Natural killer cell treated with Interleukin-12 subunit alpha and Interleukin-12 subunit beta and Interleukin-15 and Interleukin-18, amount 100 ng/mL, for 72 hours (primary cell): ENCODE measurements around the gene RHBG. TPM values are rescaled to one million over a fixed set of nuclear protein-coding genes. Genes with fewer than 3 reads are reported as not detected.

ENCODE experiments used
- ATAC-seq, 2 donors: fragments of 150-1000 bp; cut with Tn5 transposase in 1 of 2; sonication (Bioruptor Pico), chemical (Tn5 transposase) in 1 of 2; 2 replicates each; pipeline ENCODE4 v1.10.0; 2021
- DNase-seq: peaks from one replicate; pipeline ENCODE4 v3.0.0; 2022; ENCODE audit warnings: low spot score
- H3K27ac Mint-ChIP-seq, 2 donors: 1 replicate in 1 of 2; 2 replicates in 1 of 2; pipeline ENCODE4 v1.8.0; 2022; ENCODE audit warnings: mixed read lengths in 2 of 2, mild to moderate bottlenecking in 1 of 2, moderate library complexity in 1 of 2
- H3K27me3 Mint-ChIP-seq, 2 donors: 1 replicate in 1 of 2; 2 replicates in 1 of 2; pipeline ENCODE4 v1.8.0; 2022; ENCODE audit warnings: mixed read lengths in 2 of 2
- H3K36me3 Mint-ChIP-seq: one replicate; pipeline ENCODE4 v1.8.0; 2022; ENCODE audit warnings: mixed read lengths
- H3K4me1 Mint-ChIP-seq, 2 donors: 1 replicate in 1 of 2; 2 replicates in 1 of 2; pipeline ENCODE4 v1.8.0; 2022; ENCODE audit warnings: low read depth in 2 of 2, mixed read lengths in 2 of 2, mild to moderate bottlenecking in 1 of 2
- H3K4me3 Mint-ChIP-seq: one replicate; pipeline ENCODE4 v1.8.0; 2022; ENCODE audit warnings: mixed read lengths
- H3K9me3 Mint-ChIP-seq: 2 replicates; pipeline ENCODE4 v1.8.0; 2022; ENCODE audit warnings: mixed read lengths
- total RNA-seq, 2 donors: library from RNA; stranded (reverse); gene quantifications; one replicate each; pipeline ENCODE4 v1.2.3, GENCODE V29; 2022

The RHBG gene
- total RNA-seq, 2 donors from 2014 or later: not detected

DNA sequence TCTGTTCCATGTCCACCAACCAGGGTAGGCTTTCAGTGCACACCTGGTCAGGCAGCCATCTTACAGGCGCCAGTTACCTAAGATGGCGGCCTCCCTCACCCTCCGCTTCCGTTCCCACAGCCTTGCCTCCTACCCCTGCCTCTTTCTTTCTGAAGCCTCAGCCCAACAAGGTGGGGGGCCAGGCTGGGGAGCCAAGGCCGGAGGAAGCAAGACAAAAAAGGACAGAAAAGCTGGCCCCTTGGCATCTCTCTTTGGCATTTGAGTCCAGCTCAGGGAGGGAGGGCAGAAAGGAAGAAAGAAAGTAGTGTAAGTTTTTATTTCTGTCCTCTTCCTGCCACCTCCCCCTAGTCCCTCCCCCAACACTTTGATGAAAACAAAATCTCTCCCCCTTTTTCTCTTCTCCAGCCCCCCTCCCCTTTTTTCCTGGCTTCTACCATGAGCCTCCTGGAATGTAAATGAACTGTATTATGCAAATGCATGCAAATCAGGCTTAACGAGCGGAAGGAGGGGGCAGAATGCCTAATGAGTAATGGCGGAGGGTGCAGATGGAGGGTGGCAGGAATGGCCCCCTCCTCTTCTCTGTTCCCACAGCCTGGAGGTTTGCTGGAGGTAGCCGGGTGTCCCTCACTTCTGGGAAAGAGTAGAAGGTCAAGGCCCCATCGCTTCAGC lies 43.8 kb downstream of the RHBG start:
- ATAC-seq (no peak), DNase-seq (no peak)
- no peaks in the 10 kb centered on the region for H3K9me3 Mint-ChIP-seq
- no peaks in the 10 kb centered on the region for H3K36me3 Mint-ChIP-seq
- H3K27ac Mint-ChIP-seq: no peak overlapping the region
- no peak overlapping the region for H3K4me3 Mint-ChIP-seq
- H3K4me1 Mint-ChIP-seq: peaks cover 0 to 4% of the 10 kb centered on the region in 2 donors
- peaks cover 19 to 28% of the 10 kb centered on the region in 2 donors for H3K27me3 Mint-ChIP-seq

DNA sequence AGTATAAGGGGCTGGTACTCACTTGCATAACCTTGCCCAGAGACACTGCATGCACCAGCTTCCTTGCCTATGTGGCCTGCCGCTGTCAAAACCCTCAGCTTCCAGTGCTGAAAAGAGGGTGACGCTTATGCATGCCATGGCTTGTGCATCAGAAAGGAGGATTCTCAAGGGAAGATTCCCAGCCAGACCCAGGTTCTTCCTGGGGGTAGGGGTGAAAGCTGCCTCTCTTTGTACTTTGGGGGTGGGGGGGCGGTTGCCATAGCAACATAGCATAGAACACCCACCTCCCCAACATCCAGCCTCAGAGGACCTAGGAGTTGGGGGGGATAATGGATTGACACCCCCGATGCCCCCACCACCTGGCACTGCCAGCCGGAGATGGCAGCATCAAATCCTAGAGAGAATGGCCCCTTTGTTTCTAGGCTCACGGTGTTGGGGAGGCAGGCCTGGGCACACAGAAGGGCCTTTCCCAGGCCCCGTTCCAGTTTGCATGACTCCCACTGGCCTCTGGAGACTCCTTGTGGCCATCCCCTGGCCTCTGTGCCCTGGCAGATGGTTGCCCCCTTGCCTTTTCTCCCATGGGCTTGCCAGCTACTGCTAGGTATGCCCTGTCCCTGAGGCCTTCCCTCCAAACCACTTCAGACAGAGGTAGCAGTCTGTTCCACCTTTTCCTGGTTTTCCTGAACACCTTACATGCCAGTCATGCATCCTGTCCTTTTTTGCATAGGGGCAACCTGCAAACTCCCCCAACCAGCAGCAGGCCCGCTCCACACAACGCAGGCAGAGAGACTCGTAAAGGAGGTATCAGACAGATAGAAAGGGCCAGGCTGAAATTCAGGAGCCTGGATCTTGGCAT lies 44.6 kb downstream of the RHBG start:
- Mint-ChIP-seq H3K27ac (no peak overlapping the region), H3K27me3 (peaks cover 23 to 29% of the 10 kb centered on the region in 2 donors), H3K36me3 (no peaks in the 10 kb centered on the region), H3K4me3 (no peak overlapping the region), H3K9me3 (no peaks in the 10 kb centered on the region), H3K4me1 (peaks cover 0 to 8% of the 10 kb centered on the region in 2 donors)
- ATAC-seq: no peak
- DNase-seq: no peak

DNA sequence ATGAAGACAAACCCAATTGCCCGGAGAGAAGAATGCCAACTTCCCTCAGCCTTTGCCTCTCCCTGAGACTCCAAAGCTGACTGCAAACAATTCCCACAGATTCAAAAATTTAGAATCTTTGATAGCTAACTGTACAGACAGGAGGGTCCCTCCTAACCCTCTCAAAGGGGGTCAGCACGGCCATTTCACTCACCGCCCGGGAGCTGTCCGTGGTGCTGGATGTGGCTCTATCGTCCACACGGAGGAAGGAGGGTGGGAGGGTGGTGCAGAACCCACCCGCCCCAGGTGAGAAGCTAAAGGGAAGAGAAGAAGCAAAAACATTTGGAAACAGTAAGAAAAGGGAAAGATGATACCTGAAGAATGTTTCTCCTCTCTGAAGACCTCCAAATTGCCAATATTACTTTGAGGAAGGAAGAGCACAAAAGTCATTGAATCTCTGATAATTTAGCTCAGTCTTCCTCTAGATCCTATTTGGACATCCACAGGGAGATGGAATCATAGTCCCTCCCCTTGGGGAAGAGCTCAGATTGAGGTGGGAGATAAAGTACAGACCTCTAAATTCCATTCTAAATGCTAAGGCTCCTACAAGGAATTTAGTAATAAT lies 45.6 kb downstream of the RHBG start:
- Mint-ChIP-seq H3K9me3 (no peaks in the 10 kb centered on the region), H3K4me1 (peaks cover 3 to 13% of the 10 kb centered on the region in 2 donors), H3K27me3 (peaks cover 25 to 29% of the 10 kb centered on the region in 2 donors), H3K36me3 (no peaks in the 10 kb centered on the region), H3K27ac (no peak overlapping the region), H3K4me3 (no peak overlapping the region)
- DNase-seq (no peak), ATAC-seq (no peak)

DNA sequence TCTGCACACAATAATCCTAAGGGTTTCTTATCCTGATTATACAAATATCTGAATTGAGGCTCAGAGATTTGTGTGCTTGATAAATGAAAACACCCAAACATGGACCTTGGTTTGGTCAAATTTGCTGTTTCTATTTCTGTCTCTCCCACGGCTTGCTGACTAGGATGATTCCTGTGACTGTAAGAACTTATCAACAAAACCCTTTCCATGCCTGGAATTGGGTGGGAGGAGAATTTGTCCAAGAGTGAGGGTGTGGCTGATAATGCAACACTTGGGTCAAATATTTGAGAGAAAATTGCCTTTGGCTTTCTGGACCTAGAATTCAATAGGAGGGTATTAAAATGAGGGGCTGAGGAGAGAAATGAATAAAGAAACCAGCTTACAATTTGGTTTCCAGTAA lies 48.0 kb downstream of the RHBG start:
- H3K9me3 Mint-ChIP-seq: no peaks in the 10 kb centered on the region
- no peak overlapping the region for H3K4me3 Mint-ChIP-seq
- ATAC-seq (no peak), DNase-seq (no peak)
- no peaks in the 10 kb centered on the region for H3K36me3 Mint-ChIP-seq
- H3K27ac Mint-ChIP-seq: no peak overlapping the region
- peaks cover 22 to 31% of the 10 kb centered on the region in 2 donors for H3K4me1 Mint-ChIP-seq
- H3K27me3 Mint-ChIP-seq: peaks cover 24 to 41% of the 10 kb centered on the region in 2 donors

DNA sequence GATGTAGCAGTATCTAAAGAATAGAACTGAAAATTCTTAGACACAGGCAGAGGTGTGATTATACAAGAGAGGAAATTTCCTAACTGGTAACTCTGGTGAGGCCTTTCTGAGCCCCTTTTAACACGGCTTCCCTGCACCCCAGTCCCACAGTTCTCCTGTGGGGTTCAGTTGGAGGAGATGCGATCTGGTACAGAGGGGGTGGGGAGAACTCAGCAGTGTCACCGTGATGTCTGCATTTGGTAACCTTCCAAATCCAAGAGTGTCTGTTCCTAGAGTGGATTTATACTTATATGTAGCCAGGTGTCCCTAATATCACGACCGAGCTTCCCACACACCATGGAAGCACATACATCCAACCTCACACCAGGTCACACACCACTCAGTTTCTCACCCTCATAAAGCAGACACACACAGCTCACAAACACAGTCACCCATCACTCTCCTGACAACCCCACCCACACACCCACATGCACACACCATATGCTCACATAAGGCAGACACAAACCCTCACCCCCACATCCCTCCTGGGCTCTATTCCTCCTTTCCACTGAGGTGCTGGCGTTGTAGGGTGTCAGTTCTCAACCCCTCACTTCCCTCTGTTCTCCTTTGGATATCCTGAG lies 48.5 kb downstream of the RHBG start:
- H3K27ac Mint-ChIP-seq: no peak overlapping the region
- peaks cover 23 to 32% of the 10 kb centered on the region in 2 donors for H3K4me1 Mint-ChIP-seq
- no peaks in the 10 kb centered on the region for H3K36me3 Mint-ChIP-seq
- peaks cover 24 to 44% of the 10 kb centered on the region in 2 donors for H3K27me3 Mint-ChIP-seq
- ATAC-seq (no peak), DNase-seq (no peak)
- no peaks in the 10 kb centered on the region for H3K9me3 Mint-ChIP-seq
- no peak overlapping the region for H3K4me3 Mint-ChIP-seq

DNA sequence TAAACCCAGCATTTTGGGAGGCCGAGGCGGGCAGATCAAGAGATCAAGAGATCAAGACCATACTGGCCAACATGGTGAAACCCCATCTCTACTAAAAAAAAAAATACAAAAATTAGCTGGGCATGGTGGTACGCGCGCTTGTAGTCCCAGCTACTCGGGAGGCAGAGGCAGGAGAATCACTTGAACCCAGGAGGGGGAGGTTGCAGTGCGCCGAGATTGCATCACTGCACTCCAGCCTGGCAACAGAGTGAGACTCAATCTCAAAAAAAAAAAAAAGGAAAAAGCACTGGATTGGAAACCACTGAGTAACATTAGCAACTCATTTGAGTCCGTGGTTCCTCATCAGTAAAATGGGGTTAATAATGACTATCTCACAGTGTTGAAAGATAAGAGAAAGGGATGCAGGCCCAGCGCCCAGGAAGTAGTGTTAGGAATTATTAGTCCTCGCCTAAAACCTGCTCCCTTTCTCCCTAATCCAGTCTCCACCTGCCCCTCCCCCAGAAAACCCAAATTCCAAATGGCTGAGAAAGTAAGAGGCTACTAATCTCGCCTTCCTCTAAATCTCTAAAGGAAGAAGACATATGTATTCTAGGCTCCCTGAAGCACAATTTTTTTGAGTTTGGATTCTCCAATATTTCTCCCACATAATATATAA lies 49.5 kb downstream of the RHBG start:
- DNase-seq (no peak), ATAC-seq (no peak)
- Mint-ChIP-seq H3K36me3 (no peaks in the 10 kb centered on the region), H3K4me3 (no peak overlapping the region), H3K9me3 (no peaks in the 10 kb centered on the region), H3K4me1 (peaks cover 23 to 32% of the 10 kb centered on the region in 2 donors), H3K27ac (no peak overlapping the region), H3K27me3 (peaks cover 26 to 54% of the 10 kb centered on the region in 2 donors)

DNA sequence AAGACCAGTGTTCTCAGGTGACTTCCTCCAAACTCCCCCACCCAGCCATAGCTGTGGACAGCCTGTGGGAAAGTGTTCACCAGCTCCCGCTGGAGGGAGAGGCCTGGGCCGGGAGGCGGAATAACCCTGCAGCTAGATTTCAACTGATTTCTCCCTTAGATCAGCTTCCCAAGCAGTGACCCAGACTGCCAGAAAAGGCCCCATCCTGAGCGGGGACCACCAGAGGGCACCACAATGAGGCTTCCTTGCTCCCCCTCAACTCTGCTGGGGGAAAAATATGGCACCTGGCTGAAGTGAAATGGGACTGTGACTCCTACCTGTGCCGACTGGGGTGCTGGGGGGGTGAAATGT lies 50.8 kb downstream of the RHBG start:
- Mint-ChIP-seq H3K27me3 (peaks cover 30 to 60% of the 10 kb centered on the region in 2 donors), H3K4me1 (peaks cover 23 to 32% of the 10 kb centered on the region in 2 donors), H3K4me3 (peak overlapping the region; percentile 95), H3K9me3 (no peaks in the 10 kb centered on the region), H3K36me3 (no peaks in the 10 kb centered on the region), H3K27ac (peak overlapping the region; percentile 78 to 91)
- no peak for DNase-seq
- ATAC-seq: no peak

DNA sequence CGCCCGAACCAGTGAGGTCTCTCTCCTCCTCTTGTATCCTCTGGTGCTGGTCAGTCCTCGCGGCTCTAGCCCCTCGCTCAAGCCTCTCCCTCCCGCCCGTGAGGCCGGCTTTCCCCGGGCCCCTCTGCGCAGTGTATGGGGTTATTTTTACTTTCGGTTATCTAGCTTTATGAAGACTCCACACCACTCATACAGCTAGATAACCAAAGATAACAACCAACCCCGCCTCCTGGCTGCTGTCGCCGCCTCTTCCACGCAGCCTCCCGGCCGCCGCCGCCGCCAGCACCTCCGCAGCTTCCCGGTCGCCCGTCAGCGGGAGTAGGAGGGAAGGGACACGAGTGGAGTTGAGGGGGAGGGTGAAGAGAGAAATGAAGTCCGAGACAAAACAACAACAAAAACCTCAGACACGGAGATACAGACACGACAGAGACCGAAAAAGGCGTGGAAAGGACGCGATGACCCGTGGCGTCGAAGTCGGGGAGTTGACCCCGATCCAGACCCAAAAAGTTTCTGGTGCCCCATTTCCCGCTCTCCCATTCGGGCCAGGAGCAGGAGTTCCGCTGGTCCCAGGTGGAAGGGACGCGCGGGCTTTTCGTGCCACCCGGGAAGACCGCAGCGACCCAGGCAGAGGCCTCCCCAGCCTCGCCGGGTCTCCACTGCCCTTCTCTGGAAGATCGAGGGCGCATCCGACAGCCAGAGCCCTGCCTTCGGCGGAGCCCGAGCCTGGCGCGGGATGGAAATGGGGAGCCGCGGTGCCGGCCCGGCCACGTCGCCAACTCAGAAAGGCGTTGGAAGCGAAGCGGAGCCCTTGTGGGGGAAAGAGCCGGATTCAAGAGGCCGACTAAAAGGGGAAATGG lies 51.4 kb downstream of the RHBG start:
- no peaks in the 10 kb centered on the region for H3K36me3 Mint-ChIP-seq
- peak; percentile 68 for DNase-seq

DNA sequence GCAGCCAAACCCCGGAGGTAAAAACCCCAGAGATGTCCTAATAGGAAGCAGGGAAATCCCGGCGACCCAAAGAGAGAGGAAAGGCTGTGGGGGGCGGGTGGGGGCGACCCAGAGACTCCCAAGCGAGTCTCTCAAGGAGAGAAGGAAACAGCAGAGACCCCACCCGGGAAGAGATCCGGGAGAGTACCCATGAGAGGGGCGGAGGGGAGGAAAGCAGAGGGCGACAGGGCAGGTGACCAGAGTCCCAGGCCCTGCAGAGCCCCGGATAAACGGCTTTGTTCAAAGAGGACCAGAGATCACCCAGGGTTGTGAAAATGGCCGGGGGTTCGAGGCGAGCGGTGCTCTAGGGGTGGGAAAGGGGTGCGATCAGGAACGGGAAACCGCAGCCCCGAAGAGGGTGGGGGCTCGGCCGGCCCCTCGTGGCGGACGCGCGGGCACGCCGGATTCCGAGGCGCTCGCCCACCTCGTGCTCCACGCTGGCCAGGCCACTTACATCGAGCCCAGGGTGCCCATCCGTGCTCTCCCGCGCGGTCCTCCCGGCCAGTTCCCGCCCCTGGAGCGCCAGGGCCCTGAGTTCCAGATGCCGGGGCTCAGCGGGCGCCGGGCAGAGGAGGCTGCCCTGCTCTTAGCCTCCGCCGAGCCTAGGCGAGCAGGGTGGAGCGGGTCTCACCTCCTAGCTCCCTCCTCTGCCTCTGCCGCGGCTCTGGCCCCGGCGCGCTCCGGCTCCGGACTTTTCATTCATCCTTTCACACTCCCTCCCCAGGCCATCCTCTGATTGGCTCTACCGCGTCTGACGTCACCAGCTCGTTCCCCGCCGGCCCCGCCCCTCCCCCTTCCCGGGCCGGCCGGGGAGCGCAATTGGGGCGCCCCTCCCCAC lies 52.3 kb downstream of the RHBG start:
- Mint-ChIP-seq H3K9me3 (no peaks in the 10 kb centered on the region), H3K36me3 (no peaks in the 10 kb centered on the region), H3K4me1 (peaks cover 23 to 32% of the 10 kb centered on the region in 2 donors), H3K27me3 (peaks cover 31 to 60% of the 10 kb centered on the region in 2 donors), H3K4me3 (peak overlapping the region; percentile 95), H3K27ac (peak overlapping the region; percentile 78 to 91)
- DNase-seq (peak; percentile 83), ATAC-seq (peak; percentile 90)

More for the DNA sequence above, 51.4 kb downstream of the RHBG start:
- Mint-ChIP-seq H3K4me3 (peak overlapping the region; percentile 95), H3K4me1 (peaks cover 23 to 32% of the 10 kb centered on the region in 2 donors), H3K9me3 (no peaks in the 10 kb centered on the region), H3K27ac (peak overlapping the region; percentile 78 to 91), H3K27me3 (peaks cover 31 to 56% of the 10 kb centered on the region in 2 donors)
- peak; percentile 75 to 79 for ATAC-seq

DNA sequence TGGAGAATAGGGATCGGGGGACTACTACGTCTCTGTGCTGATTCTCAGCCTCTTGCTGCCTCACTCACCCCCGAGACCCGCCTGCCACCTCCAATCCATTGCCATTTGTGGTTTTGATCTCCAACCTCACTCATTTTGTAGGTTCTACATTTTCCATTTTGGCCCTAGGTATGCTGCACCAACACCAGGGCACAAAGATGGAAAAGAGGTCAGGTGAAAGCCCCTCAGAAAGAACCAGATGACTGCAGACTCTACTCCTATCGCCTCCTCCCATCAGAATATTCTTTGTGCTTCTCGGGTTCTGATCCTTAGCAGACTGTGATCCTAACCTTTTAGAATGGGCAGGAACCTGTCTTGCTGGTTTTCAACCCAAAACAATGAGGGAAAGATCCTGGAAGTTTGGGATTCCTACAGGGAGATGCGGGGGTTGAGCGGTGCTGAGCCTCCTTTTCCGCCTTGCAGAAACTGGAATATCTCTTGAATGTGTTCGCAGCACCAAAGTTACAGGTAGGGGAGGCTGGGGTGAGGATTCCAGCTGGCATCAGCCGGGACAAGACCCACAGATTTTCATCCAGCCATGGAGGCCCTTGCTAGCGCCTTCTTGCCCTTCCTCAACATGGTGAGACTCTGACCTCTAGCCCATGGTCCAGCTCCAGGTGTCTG lies 53.1 kb downstream of the RHBG start:
- Mint-ChIP-seq H3K27ac (peak overlapping the region in 1 of 2 donors; percentile 39), H3K27me3 (peaks cover 37 to 68% of the 10 kb centered on the region in 2 donors), H3K4me3 (peak overlapping the region; percentile 95), H3K9me3 (no peaks in the 10 kb centered on the region), H3K4me1 (peaks cover 23 to 32% of the 10 kb centered on the region in 2 donors), H3K36me3 (no peaks in the 10 kb centered on the region)
- DNase-seq: no peak
- no peak for ATAC-seq

DNA sequence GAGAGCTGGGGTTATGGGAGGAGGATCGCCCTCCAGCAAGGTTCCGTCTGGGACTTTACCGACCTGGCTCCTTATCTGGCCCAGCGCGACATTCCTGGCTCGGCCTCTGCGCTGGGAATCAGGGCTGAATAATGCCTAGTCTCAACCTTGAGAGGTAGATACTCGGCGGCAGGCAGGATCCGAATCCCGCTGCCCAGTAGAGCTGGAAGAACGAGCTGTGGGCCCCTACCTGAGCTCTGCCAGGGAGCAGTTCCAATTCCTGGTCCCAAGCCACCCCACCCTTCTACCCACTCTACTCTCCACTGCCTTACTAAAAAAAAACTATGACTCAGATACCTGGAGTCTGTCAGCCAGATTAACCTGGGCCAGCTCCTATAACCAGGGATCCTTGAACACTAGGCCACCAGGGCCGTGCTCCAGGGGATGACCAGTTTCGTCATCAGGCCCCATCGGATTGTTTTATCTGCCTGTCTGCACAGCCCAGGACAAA lies 53.6 kb downstream of the RHBG start:
- Mint-ChIP-seq H3K4me1 (peaks cover 23 to 29% of the 10 kb centered on the region in 2 donors), H3K36me3 (no peaks in the 10 kb centered on the region), H3K27me3 (peaks cover 40 to 70% of the 10 kb centered on the region in 2 donors), H3K27ac (no peak overlapping the region), H3K4me3 (peak overlapping the region; percentile 8), H3K9me3 (no peaks in the 10 kb centered on the region)
- ATAC-seq (no peak), DNase-seq (no peak)
